Measurements from ENCODE around the gene MRAP.

DNA sequence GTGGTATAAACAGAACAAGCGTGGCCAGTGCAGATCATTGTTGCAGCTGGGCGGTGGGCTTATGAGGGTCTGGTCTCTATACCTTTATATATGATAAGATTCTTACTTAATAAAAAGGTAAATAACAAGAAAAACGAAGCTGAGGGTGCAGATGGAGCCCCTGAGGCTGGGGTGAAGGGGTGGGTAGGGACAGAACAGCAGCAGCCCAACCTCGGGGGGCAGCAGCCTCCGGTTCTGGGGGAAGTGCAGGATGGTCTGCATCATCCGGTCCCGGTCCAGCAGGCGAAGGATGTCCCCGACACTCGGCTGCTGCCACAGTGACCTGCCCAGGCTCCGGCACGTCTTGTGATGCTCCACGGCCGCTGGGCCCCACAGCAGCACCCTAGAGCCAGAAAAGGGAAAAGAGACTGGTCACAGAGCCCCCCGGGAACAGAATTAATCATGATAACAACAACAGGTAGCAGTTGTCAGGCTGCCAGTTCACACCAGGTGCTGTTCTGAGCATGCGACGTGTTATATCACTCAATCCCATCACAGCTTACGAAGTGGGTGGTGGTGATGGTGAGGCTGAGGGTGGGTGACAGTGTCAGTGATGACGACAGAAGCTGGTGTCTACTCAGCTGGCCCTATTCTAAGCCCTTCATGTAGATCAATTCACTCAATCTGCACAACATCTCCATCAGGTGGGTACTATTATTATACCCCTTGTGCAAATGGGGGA is 35.5 kb downstream of the MRAP start:
- TF ChIP-seq GATA2 (IDR thresholded peaks at IDR 0.05; ENCODE audit: low read depth, low read length) = no peak
- TF ChIP-seq GATA3 (IDR thresholded peaks at IDR 0.05; ENCODE audit: low read depth, low read length) = no peak
